Kidney tubule cell (primary cell): Measurements from ENCODE around the gene ENKUR.
A peak's percentile ranks its signal among the peaks of the same experiment; 100 is the strongest.

Source experiments
- DNase-seq: peaks from one replicate; pipeline ENCODE4 v3.0.0-alpha.2; 2018; ENCODE audit warnings: low spot score

Gene ENKUR

GRCh38 chr10:24947304-24948097 lies 68.5 kb downstream of the ENKUR start:
- DNase-seq = peak; percentile 37

- DNase-seq = peak; percentile 80
Measured at GRCh38 chr10:24944512-24945255, 71.3 kb downstream of the ENKUR start.

GRCh38 chr10:24938525-24938924 lies 77.4 kb downstream of the ENKUR start:
- DNase-seq = no peak

- no peak for DNase-seq
Measured at GRCh38 chr10:24938076-24938475, 77.9 kb downstream of the ENKUR start.

- no peak for DNase-seq
Measured at GRCh38 chr10:24935504-24936292, 80.3 kb downstream of the ENKUR start.
